Mesendoderm (in vitro differentiated cells): Measurements from ENCODE around the gene PLCG2.

Source experiments
- DNase-seq: peaks from one replicate; pipeline ENCODE4 v3.0.0; 2013
- H2AK5ac ChIP-seq: 2 replicates; pipeline ENCODE4 v1.6.1; 2013; ENCODE audit warnings: low read length, inconsistent platforms
- H2BK120ac ChIP-seq: 2 replicates; pipeline ENCODE4 v1.6.1; 2013; ENCODE audit warnings: low read depth, mild to moderate bottlenecking, low read length, moderate library complexity, mixed read lengths
- H2BK15ac ChIP-seq: replicated peaks from 2 replicates; pipeline ENCODE4 v1.6.1; 2013; ENCODE audit warnings: low read depth, mild to moderate bottlenecking, moderate library complexity
- H2BK5ac ChIP-seq: 2 replicates; pipeline ENCODE4 v1.6.1; 2013; ENCODE audit warnings: low read length, inconsistent platforms
- H3K18ac ChIP-seq: 2 replicates; pipeline ENCODE4 v1.6.1; 2013; ENCODE audit warnings: mild to moderate bottlenecking, low read length, mixed read lengths
- H3K23ac ChIP-seq: one replicate; pipeline ENCODE4 v1.6.1; 2013; ENCODE audit warnings: low read length
- H3K27ac ChIP-seq: 2 replicates; pipeline ENCODE4 v1.5.1; 2013; ENCODE audit warnings: low read depth, mild to moderate bottlenecking, inconsistent platforms, low read length, moderate library complexity
- H3K27me3 ChIP-seq: 2 replicates; pipeline ENCODE4 v1.6.1; 2013; ENCODE audit warnings: low read length, control low read depth, mild to moderate bottlenecking, inconsistent platforms; ENCODE audit not compliant: insufficient read depth, poor library complexity
- H3K36me3 ChIP-seq: 2 replicates; pipeline ENCODE4 v1.6.1; 2013; ENCODE audit warnings: low read length, inconsistent platforms; ENCODE audit not compliant: control insufficient read depth, insufficient read depth
- H3K4ac ChIP-seq: one replicate; pipeline ENCODE4 v1.6.1; 2013; ENCODE audit warnings: low read depth, mild to moderate bottlenecking, low read length, moderate library complexity
- H3K4me1 ChIP-seq: 2 replicates; pipeline ENCODE4 v1.6.1; 2013; ENCODE audit warnings: low read depth, low read length, inconsistent platforms; ENCODE audit not compliant: control insufficient read depth
- H3K4me2 ChIP-seq: 2 replicates; pipeline ENCODE4 v1.6.1; 2013; ENCODE audit warnings: low read length
- H3K4me3 ChIP-seq: 2 replicates; pipeline ENCODE4 v1.5.1; 2013; ENCODE audit warnings: mild to moderate bottlenecking, low read length
- H3K56ac ChIP-seq: one replicate; pipeline ENCODE4 v1.6.1; 2013; ENCODE audit warnings: low read length
- H3K79me1 ChIP-seq: 2 replicates; pipeline ENCODE4 v1.6.1; 2013; ENCODE audit warnings: low read length, inconsistent platforms
- H3K79me2 ChIP-seq: 2 replicates; pipeline ENCODE4 v1.6.1; 2013; ENCODE audit warnings: mild to moderate bottlenecking, low read length; ENCODE audit not compliant: control insufficient read depth, insufficient read depth
- H3K9ac ChIP-seq: 2 replicates; pipeline ENCODE4 v1.6.1; 2013; ENCODE audit warnings: low read length, inconsistent platforms
- H4K5ac ChIP-seq: one replicate; pipeline ENCODE4 v1.6.1; 2013; ENCODE audit warnings: low read length
- H4K8ac ChIP-seq: one replicate; pipeline ENCODE4 v1.6.1; 2013; ENCODE audit warnings: low read depth, mild to moderate bottlenecking, control low read depth, low read length, moderate library complexity
- WGBS: extraction: QIAGEN DNeasy Blood & Tissue Kit; methylation state at CpG from one replicate; pipeline ENCODE4 v1.1.7; 2013; ENCODE audit warnings: low lambda C conversion rate, missing lambda C conversion rate; ENCODE audit not compliant: insufficient coverage; ENCODE audit errors: extremely low coverage; 5-methylcytosine and 5-hydroxymethylcytosine counted together

PLCG2 gene

DNA sequence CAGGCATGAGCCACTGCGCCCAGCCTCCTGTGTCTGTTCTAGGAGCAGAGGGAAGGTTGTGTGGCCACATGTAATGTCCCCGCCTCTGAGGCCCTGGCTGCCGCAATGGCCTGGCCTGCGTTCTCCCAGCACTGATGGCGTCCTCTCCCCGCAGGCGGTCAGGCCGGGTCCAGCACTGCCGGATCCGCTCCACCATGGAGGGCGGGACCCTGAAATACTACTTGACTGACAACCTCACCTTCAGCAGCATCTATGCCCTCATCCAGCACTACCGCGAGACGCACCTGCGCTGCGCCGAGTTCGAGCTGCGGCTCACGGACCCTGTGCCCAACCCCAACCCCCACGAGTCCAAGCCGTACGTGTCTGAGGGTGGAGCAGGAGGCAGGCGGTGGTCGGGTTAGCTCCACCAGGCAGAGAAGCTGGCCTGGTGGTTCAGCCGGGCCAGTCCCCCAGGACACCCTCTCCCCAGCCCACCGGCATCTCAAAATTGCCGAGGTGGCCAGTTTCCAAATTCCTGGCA is 131.3 kb downstream of the PLCG2 start:
- H3K23ac ChIP-seq = no peak overlapping the region
- no peak overlapping the region for H2AK5ac ChIP-seq
- H3K79me1 ChIP-seq = no peaks in the 10 kb centered on the region
- no peaks in the 10 kb centered on the region for H3K79me2 ChIP-seq
- no peak overlapping the region for H4K8ac ChIP-seq
- H3K9ac ChIP-seq = no peak overlapping the region
- H3K4me1 ChIP-seq = no peaks in the 10 kb centered on the region
- H2BK120ac ChIP-seq = no peak overlapping the region
- no peak overlapping the region for H3K18ac ChIP-seq
- H3K4me2 ChIP-seq = no peak overlapping the region
- H3K27me3 ChIP-seq = no peaks in the 10 kb centered on the region
- H3K4ac ChIP-seq = no peak overlapping the region
- no peak for DNase-seq
- H3K27ac ChIP-seq = no peak overlapping the region
- no CpG with 5 or more reads among the region's 28 CpGs for WGBS
- no peaks in the 10 kb centered on the region for H3K36me3 ChIP-seq
- H3K56ac ChIP-seq = no peak overlapping the region
- no peak overlapping the region for H4K5ac ChIP-seq
- H2BK15ac ChIP-seq = no peak overlapping the region
- no peak overlapping the region for H2BK5ac ChIP-seq
- no peak overlapping the region for H3K4me3 ChIP-seq

DNA sequence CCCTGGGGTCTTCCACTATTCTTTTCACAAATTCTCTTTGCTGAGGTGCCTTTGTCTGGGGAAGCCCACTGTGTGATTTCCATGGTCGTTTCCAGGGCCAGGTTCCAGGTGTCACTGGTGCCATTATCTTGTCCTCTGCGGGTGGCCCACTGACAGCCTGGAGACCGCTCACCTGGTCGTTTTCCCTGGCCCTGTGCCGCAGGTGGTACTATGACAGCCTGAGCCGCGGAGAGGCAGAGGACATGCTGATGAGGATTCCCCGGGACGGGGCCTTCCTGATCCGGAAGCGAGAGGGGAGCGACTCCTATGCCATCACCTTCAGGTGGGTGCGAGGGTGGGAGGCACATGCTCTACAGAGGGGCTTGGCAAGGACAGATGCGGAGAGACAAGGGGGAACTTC is 133.3 kb downstream of the PLCG2 start:
- H3K79me2 ChIP-seq = no peaks in the 10 kb centered on the region
- no peak overlapping the region for H4K5ac ChIP-seq
- no peak overlapping the region for H3K27ac ChIP-seq
- no peak overlapping the region for H3K4ac ChIP-seq
- H3K23ac ChIP-seq = no peak overlapping the region
- H3K9ac ChIP-seq = no peak overlapping the region
- H2BK15ac ChIP-seq = no peak overlapping the region
- no peak overlapping the region for H2BK5ac ChIP-seq
- no peak overlapping the region for H3K4me3 ChIP-seq
- H3K27me3 ChIP-seq = no peaks in the 10 kb centered on the region
- H3K4me1 ChIP-seq = no peaks in the 10 kb centered on the region
- H3K36me3 ChIP-seq = no peaks in the 10 kb centered on the region
- H3K18ac ChIP-seq = no peak overlapping the region
- no CpG with 5 or more reads among the region's 14 CpGs for WGBS
- DNase-seq = no peak
- no peak overlapping the region for H3K4me2 ChIP-seq
- H3K79me1 ChIP-seq = no peaks in the 10 kb centered on the region
- H2AK5ac ChIP-seq = no peak overlapping the region
- H2BK120ac ChIP-seq = no peak overlapping the region
- H3K56ac ChIP-seq = no peak overlapping the region
- no peak overlapping the region for H4K8ac ChIP-seq

DNA sequence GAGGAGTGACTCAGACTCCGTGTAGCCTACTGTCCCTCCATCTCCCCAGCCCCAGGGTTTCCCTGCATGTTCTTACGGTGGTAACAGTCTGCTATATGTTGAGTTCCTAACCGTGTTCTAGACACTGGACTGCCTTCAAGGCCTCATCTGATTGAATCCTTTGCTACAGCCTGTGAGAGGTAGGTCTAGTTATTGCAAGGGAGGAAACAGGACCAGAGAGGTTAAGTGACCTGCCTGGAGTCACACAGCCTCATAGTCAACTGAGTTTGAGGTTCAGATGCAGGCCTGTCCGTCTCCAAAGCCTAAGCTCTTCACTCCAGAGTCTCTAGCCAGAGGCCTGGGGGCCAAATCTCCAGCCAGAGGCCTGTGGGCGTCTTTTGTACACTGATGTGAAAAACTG is 134.1 kb downstream of the PLCG2 start:
- H3K79me2 ChIP-seq = no peaks in the 10 kb centered on the region
- H3K27ac ChIP-seq = no peak overlapping the region
- H2AK5ac ChIP-seq = no peak overlapping the region
- no peak overlapping the region for H2BK15ac ChIP-seq
- no peaks in the 10 kb centered on the region for H3K27me3 ChIP-seq
- H2BK120ac ChIP-seq = no peak overlapping the region
- no peaks in the 10 kb centered on the region for H3K36me3 ChIP-seq
- H3K4me2 ChIP-seq = no peak overlapping the region
- H3K56ac ChIP-seq = no peak overlapping the region
- WGBS = no CpG with 5 or more reads among the region's 5 CpGs
- H3K4me3 ChIP-seq = no peak overlapping the region
- no peak overlapping the region for H3K18ac ChIP-seq
- no peaks in the 10 kb centered on the region for H3K79me1 ChIP-seq
- H3K23ac ChIP-seq = no peak overlapping the region
- no peak overlapping the region for H4K5ac ChIP-seq
- H3K4me1 ChIP-seq = no peaks in the 10 kb centered on the region
- no peak overlapping the region for H2BK5ac ChIP-seq
- H3K4ac ChIP-seq = no peak overlapping the region
- no peak overlapping the region for H3K9ac ChIP-seq
- no peak for DNase-seq
- H4K8ac ChIP-seq = no peak overlapping the region

DNA sequence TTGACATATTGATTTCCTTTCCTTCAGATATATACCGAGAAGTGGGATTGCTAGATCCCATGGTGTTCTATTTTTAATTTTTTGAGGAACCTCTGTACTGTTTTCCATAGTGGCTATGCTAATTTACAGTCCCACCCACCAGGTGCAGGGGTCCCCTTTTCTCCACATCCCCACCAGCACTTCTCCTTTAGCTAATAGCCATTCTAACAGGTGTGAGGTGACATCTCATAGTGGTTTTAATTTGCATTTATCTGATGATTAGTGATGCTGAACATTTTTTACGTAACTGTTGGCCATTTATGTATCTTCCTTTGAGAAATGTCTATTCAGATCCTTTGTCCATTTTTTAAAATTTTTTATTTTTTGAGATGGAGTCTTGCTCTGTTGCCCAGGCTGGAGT is 138.3 kb downstream of the PLCG2 start:
- Histone ChIP-seq H3K27me3 (no peaks in the 10 kb centered on the region), H3K4me1 (no peaks in the 10 kb centered on the region)

DNA sequence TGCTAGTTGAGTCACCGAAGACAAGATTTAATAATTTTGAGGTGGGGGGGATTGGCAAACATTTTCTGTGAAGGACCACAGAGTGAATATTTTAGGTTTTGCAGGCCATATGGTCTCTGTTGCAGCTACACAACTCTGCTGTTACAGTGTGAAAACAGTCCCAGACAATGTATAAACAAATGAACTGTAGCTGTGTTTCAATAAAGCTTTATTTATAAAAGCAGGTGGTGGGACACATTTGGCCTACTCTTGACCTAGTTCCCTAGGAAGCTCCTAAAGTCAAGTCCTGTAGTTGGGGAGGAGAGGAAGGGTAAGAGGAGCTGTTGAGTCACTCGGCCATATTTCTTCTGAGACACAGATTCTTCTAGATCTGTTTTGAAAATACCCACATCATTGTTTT is 139.8 kb downstream of the PLCG2 start:
- H2BK120ac ChIP-seq = no peak overlapping the region
- no peaks in the 10 kb centered on the region for H3K36me3 ChIP-seq
- H3K4ac ChIP-seq = no peak overlapping the region
- H4K5ac ChIP-seq = no peak overlapping the region
- no CpG with 5 or more reads among the region's 2 CpGs for WGBS
- no peak overlapping the region for H2AK5ac ChIP-seq
- no peak overlapping the region for H3K27ac ChIP-seq
- no peak overlapping the region for H4K8ac ChIP-seq
- H2BK15ac ChIP-seq = no peak overlapping the region
- H3K27me3 ChIP-seq = no peaks in the 10 kb centered on the region
- no peaks in the 10 kb centered on the region for H3K79me1 ChIP-seq
- no peak for DNase-seq
- H3K4me3 ChIP-seq = no peak overlapping the region
- H3K4me1 ChIP-seq = no peaks in the 10 kb centered on the region
- no peak overlapping the region for H3K9ac ChIP-seq
- H3K79me2 ChIP-seq = no peaks in the 10 kb centered on the region
- H3K23ac ChIP-seq = no peak overlapping the region
- no peak overlapping the region for H3K18ac ChIP-seq
- H2BK5ac ChIP-seq = no peak overlapping the region
- no peak overlapping the region for H3K4me2 ChIP-seq
- no peak overlapping the region for H3K56ac ChIP-seq

More for the DNA sequence above, 138.3 kb downstream of the PLCG2 start:
- H4K8ac ChIP-seq = no peak overlapping the region
- DNase-seq = no peak
- no peak overlapping the region for H3K9ac ChIP-seq
- no peaks in the 10 kb centered on the region for H3K79me2 ChIP-seq
- no peaks in the 10 kb centered on the region for H3K36me3 ChIP-seq
- no peak overlapping the region for H3K18ac ChIP-seq
- no peak overlapping the region for H3K56ac ChIP-seq
- H3K4ac ChIP-seq = no peak overlapping the region
- no CpG with 5 or more reads among the region's 2 CpGs for WGBS
- no peak overlapping the region for H3K4me3 ChIP-seq
- no peak overlapping the region for H3K27ac ChIP-seq
- H2BK5ac ChIP-seq = no peak overlapping the region
- H2AK5ac ChIP-seq = no peak overlapping the region
- H4K5ac ChIP-seq = no peak overlapping the region
- H2BK120ac ChIP-seq = no peak overlapping the region
- no peak overlapping the region for H3K23ac ChIP-seq
- no peak overlapping the region for H2BK15ac ChIP-seq
- no peak overlapping the region for H3K4me2 ChIP-seq
- H3K79me1 ChIP-seq = no peaks in the 10 kb centered on the region

DNA sequence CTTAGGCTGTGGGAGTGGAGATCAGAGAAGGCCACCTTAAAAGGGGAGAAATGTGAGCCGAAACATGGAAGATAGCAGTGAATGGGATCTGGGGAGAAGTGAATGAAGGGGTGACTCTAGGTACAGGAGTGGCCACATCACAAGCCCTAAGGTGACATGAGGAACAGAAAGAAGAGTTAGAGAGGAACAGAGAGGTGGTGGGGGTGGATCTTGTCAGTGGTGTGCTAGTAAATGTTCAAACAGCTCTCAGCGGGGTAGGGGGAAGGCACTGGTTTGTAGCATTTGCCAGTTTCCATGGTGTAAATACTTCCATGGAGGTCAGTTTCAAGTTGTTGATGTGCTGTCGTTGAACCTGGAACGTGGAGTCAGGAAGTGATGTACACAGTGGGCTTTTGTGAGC is 141.4 kb downstream of the PLCG2 start:
- Histone ChIP-seq H3K4me3 (no peak overlapping the region), H4K8ac (no peak overlapping the region), H2BK15ac (no peak overlapping the region), H3K23ac (no peak overlapping the region), H3K4ac (no peak overlapping the region), H3K4me2 (no peak overlapping the region), H3K27ac (no peak overlapping the region), H3K9ac (no peak overlapping the region), H2AK5ac (no peak overlapping the region), H3K4me1 (no peaks in the 10 kb centered on the region), H3K79me1 (no peaks in the 10 kb centered on the region), H3K79me2 (no peaks in the 10 kb centered on the region), H2BK120ac (no peak overlapping the region), H3K56ac (no peak overlapping the region), H3K27me3 (no peaks in the 10 kb centered on the region), H3K36me3 (no peaks in the 10 kb centered on the region), H4K5ac (no peak overlapping the region), H3K18ac (no peak overlapping the region), H2BK5ac (no peak overlapping the region)
- WGBS = no CpG with 5 or more reads among the region's 4 CpGs
- DNase-seq = no peak
